Neural crest cell (in vitro differentiated cells): ENCODE data around the gene SUSD1. TPM values are rescaled to one million over a fixed set of nuclear protein-coding genes. Genes with fewer than 3 reads are reported as not detected.

Source experiments
- DNase-seq: peaks from one replicate; pipeline ENCODE4 v3.0.0; 2021; ENCODE audit warnings: low read depth, mixed read lengths, low spot score
- H3K27ac Mint-ChIP-seq: one replicate; pipeline ENCODE4 v1.8.0; 2021; ENCODE audit warnings: mild to moderate bottlenecking, mixed read lengths; ENCODE audit not compliant: unreplicated experiment
- H3K27me3 Mint-ChIP-seq: 2 replicates; pipeline ENCODE4 v1.8.0; 2021; ENCODE audit warnings: low read depth, mild to moderate bottlenecking, mixed read lengths
- H3K36me3 Mint-ChIP-seq: 2 replicates; pipeline ENCODE4 v1.8.0; 2021; ENCODE audit warnings: low read depth, mild to moderate bottlenecking, mixed read lengths
- H3K4me1 Mint-ChIP-seq: 2 replicates; pipeline ENCODE4 v1.8.0; 2021; ENCODE audit warnings: mixed read lengths
- H3K4me3 Mint-ChIP-seq: one replicate; pipeline ENCODE4 v1.8.0; 2021; ENCODE audit warnings: mild to moderate bottlenecking, mixed read lengths
- H3K9me3 Mint-ChIP-seq: 2 replicates; pipeline ENCODE4 v1.8.0; 2021; ENCODE audit warnings: mixed read lengths
- CTCF ChIP-seq: fragments of 200-600 bp; sonication (generic); conservative IDR thresholded peaks from 2 replicates; pipeline ENCODE4 v1.5.0; 2021; ENCODE audit warnings: antibody characterized with exemption, mild to moderate bottlenecking
- total RNA-seq: library from RNA; stranded (reverse); gene quantifications from 2 replicates; pipeline ENCODE4 v1.2.1, GENCODE V29; 2021

SUSD1 gene
- total RNA-seq, 1 donor from 2014 or later = 22.6 TPM

DNA sequence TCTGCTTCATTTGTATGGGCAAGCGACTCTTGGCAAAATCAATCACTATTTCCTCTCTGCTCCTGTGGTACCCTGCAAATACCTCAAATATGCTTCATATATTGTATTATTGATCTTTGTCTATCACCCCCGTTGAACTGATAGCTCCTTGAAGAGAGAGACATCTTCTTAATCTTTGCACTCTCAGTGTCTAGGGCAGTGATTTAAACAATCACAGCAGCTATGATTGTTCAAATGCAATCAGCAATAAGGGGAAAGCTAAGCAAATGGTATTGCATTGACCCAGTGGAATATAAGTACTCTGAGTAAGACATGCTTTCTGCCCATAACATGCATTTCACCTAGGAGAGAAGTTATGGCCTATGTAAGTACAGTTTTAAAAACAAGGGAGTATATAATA is 90.2 kb downstream of the SUSD1 start:
- DNase-seq = no peak
- Mint-ChIP-seq H3K36me3 (peaks cover 13% of the 10 kb centered on the region), H3K9me3 (no peaks in the 10 kb centered on the region), H3K4me3 (no peak overlapping the region), H3K4me1 (no peaks in the 10 kb centered on the region), H3K27ac (no peak overlapping the region), H3K27me3 (no peaks in the 10 kb centered on the region)
- no peak for TF ChIP-seq CTCF

GRCh38 chr9:112084334-112084733 is 90.8 kb downstream of the SUSD1 start:
- H3K4me3 Mint-ChIP-seq = no peak overlapping the region
- peaks cover 13% of the 10 kb centered on the region for H3K36me3 Mint-ChIP-seq
- no peak for DNase-seq
- H3K4me1 Mint-ChIP-seq = no peaks in the 10 kb centered on the region
- no peak overlapping the region for H3K27ac Mint-ChIP-seq
- TF ChIP-seq CTCF = no peak
- no peaks in the 10 kb centered on the region for H3K9me3 Mint-ChIP-seq
- no peaks in the 10 kb centered on the region for H3K27me3 Mint-ChIP-seq

- no peaks in the 10 kb centered on the region for H3K4me1 Mint-ChIP-seq
- H3K27me3 Mint-ChIP-seq = no peaks in the 10 kb centered on the region
- H3K27ac Mint-ChIP-seq = no peak overlapping the region
- H3K9me3 Mint-ChIP-seq = no peaks in the 10 kb centered on the region
- no peak for DNase-seq
- H3K36me3 Mint-ChIP-seq = peaks cover 10% of the 10 kb centered on the region
- H3K4me3 Mint-ChIP-seq = no peak overlapping the region
- TF ChIP-seq CTCF = no peak
Measured at GRCh38 chr9:112081918-112082729, 93.0 kb downstream of the SUSD1 start.

- DNase-seq = no peak
- no peak overlapping the region for H3K4me3 Mint-ChIP-seq
- peaks cover 10% of the 10 kb centered on the region for H3K36me3 Mint-ChIP-seq
- no peak for TF ChIP-seq CTCF
- no peak overlapping the region for H3K27ac Mint-ChIP-seq
- no peaks in the 10 kb centered on the region for H3K4me1 Mint-ChIP-seq
- no peaks in the 10 kb centered on the region for H3K27me3 Mint-ChIP-seq
- H3K9me3 Mint-ChIP-seq = no peaks in the 10 kb centered on the region
Measured at GRCh38 chr9:112080831-112081542, 94.1 kb downstream of the SUSD1 start.

DNA sequence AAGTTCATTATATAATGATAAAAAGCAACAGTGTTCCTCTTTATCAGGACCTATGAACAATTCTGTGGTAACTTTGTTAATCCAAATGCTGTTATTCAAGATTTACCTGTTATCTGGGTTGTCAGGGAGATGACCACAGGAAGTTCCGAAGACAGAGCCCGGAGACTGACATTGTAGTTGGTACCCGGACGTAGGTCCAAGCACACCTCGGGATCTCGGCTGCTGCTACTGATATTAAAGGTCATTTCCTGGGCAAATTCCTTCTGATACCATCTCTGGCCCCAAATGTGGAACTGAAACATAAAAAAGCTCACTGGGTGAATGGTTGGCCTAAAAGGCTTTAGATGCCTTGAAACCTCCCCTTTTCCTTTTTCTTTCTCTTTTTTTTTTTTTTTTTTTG is 96.7 kb downstream of the SUSD1 start:
- H3K4me1 Mint-ChIP-seq = peaks cover 9% of the 10 kb centered on the region
- no peak overlapping the region for H3K4me3 Mint-ChIP-seq
- no peak for TF ChIP-seq CTCF
- no peaks in the 10 kb centered on the region for H3K9me3 Mint-ChIP-seq
- peaks cover 7% of the 10 kb centered on the region for H3K36me3 Mint-ChIP-seq
- no peak overlapping the region for H3K27ac Mint-ChIP-seq
- no peaks in the 10 kb centered on the region for H3K27me3 Mint-ChIP-seq
- DNase-seq = no peak
